GM21717 (cell line): Measurements from ENCODE around the gene C14orf93.
"Not testable (repeated sequence)": the region's sequence is repeated elsewhere in the genome, so short reads cannot be mapped to it uniquely, and the experiment has no call there.

Experiments
- ATAC-seq: cut with Tn5 transposase; IDR thresholded peaks from one replicate; pipeline ENCODE4 v1.9.1; 2021; ENCODE audit warnings: mild to moderate bottlenecking, moderate library complexity; ENCODE audit not compliant: unreplicated experiment

The C14orf93 gene

DNA sequence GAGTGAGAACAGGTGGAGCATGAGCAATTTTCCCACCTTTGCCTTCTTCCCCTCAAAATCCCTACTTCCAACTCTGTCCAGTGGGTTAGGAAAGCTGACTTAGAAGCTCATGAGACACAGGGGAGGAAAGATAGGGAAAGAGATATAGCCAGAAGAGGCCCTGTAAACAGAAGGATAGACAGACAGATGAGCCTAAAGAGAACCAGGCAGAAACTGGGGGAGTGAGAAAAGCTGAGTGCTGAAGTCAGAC is 32.6 kb downstream of the C14orf93 start:
- ATAC-seq, result no peak

DNA sequence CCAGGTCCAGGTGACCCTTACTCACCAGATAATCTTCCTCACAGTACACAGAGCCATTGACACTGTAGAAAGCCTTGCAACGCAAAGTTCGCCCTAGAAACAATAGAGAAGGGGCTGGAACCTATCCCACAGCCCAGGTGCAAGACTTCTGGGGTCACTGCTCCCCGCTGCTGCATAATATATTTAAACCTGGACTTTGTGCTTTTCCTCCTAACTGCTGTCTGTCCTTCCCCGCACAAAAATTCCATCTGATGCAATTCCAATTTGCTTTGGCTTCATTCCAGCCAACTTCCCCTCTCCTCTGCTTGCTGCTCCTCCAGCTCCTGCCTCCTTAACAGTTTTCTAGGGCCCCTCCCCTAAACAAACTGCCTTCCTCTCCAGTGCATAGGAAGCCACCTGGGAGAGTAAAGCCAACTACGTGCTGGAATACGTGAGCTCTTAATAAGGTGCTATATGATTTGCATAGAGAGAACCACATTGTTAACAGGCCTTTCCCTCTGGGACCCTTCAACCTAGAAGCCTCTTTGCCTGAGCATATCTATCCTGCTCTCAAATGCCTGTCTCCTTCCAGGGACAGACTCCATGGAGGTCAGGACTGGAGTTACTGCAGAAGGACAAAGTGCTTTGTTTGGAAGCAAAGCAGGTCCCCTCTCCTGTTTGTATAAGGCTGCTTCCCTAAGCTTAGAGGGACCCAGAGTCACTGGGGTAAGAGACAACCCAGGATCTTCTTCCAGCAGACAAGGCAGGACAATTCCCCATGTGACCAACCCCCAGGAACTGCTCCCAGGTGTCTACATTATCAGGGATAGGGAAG is 33.1 kb downstream of the C14orf93 start:
- ATAC-seq, result no peak

DNA sequence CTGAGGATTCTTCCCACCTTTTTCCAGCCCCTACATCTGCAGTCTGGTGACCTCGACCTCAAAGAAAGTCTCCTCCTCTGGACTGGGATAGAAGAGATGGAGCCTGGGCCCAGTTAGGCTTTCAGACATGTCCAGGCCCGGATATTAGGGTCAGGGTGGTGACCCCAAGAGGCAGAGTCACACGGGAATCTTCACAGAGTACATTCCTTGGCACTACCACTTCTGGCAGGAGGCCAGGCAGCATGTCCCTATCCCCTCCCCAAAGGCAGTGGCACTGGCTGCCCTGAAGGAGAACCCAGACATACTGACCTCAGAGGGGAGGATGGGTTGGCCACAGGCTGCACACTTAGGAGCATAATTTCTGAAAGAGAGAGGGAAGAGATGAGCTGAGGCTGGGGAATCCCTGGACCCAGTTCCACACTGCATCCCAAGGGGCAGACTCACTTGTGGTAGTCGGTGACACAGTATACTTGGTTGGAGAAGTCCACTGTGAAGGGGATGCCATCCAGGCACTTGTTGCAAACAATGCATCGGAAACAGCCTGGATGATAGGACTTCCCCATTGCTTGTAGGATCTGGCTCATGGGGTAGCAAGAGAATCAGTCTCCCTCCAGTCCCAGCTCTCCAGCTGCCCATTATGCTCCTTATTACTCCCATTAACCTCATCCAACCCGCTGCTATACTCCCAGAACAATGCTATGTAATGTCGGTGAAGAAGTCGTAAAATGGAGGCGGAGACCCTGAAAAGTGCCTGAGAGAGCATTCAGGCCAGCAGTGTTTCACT is 35.2 kb downstream of the C14orf93 start:
- no peak for ATAC-seq

DNA sequence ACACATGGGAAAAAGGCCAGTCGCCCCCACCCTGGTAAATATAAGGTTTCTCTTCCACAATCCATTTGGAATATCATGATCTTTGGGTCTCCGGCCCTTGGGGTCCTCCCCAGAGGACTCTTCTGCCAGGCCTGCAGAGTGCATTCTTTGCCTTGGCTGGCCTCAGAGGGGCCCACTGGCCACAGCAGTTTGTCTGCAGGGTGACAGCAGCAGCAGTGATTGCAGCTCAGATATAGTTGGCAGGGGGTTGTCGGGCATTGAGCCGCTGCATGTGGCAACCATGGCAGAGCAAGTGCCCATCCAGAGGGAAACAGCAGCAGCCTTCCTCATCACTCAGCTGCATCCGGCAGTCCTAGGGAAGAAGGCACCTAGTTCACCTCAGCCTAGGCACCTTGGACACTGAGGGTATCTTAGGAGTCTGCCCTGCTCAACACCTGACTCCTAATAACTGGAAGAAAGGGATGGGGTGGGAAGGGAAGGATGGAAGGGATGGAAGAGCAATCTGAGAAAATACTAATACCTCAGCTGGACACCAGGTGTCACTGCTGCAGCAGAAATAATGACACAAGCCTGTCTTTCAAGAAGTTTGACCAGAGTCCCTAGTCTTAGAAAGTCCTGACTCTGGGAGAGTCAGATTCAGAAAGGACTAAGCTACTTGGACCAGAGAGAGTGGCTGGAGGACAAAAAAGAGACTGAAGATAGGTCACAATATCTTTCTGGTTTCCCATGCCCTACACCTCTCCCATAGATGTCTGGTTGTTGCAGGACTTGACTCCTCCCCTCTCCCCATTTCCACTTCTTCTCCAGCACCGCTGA is 36.5 kb downstream of the C14orf93 start:
- ATAC-seq, result no peak

- no peak for ATAC-seq
These were observed 37.5 kb downstream of the C14orf93 start for GRCh38 chr14:22972313-22972930.

DNA sequence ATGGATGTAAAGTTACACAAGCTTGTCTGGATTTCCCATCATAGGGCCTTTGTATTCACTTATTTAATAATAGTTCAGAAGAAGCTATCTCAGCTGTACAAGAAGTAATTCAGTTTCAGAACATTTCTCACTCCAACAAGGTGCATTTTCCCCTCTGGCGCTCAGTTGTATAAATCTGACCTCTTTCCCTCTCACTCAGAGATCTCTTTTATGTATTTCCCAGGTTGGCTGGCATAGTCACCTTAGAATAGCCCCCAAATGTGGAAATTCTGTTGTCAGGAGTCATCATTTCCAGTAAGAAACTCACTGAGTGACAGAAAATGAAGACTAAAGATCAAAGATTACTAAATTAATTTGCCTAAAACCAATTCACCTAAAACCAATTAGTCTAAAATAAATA is 38.8 kb downstream of the C14orf93 start:
- ATAC-seq, result no peak

GRCh38 chr14:22966783-22967269 is 43.1 kb downstream of the C14orf93 start:
- no peak for ATAC-seq

DNA sequence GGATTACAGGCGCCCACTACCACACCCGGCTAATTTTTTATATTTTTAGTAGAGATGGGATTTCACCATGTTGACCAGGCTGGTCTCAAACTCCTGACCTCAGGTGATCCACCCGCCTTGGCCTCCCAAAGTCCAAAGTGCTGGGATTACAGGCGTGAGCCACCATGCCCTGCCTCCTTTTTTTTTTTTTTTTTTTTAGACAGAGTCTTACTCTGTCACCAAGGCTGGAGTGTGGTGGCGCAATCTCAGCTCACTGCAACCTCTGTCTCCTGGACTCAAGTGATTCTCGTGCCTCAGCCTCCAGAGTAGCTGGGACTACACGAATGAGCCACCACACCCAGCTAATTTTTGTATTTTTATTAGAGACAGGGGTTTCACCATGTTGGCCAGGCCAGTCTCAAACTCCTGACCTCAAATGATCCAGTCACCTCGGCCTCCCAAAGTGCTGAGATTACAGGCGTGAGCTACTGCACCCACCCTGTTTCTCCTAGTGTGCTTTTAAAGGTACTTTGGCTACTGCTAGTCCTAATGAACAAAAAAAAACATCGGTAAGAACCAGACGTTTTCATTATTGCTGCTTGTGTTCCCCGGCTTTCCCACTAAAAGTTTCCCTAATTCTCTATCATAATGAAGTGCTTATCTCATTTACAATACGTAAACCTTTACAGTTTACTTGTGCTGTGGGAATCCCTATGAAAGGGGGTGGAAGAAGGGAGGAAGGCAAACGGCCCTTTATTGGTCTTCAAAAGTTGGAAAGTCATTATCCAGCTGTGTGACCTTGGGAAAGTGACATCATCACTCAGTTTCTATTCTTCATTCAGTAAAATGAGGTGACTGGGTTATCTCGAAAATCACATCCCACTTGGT is 43.8 kb downstream of the C14orf93 start:
- ATAC-seq, result not testable (repeated sequence)

- no peak for ATAC-seq
These were observed 47.8 kb downstream of the C14orf93 start for GRCh38 chr14:22962061-22962676.

DNA sequence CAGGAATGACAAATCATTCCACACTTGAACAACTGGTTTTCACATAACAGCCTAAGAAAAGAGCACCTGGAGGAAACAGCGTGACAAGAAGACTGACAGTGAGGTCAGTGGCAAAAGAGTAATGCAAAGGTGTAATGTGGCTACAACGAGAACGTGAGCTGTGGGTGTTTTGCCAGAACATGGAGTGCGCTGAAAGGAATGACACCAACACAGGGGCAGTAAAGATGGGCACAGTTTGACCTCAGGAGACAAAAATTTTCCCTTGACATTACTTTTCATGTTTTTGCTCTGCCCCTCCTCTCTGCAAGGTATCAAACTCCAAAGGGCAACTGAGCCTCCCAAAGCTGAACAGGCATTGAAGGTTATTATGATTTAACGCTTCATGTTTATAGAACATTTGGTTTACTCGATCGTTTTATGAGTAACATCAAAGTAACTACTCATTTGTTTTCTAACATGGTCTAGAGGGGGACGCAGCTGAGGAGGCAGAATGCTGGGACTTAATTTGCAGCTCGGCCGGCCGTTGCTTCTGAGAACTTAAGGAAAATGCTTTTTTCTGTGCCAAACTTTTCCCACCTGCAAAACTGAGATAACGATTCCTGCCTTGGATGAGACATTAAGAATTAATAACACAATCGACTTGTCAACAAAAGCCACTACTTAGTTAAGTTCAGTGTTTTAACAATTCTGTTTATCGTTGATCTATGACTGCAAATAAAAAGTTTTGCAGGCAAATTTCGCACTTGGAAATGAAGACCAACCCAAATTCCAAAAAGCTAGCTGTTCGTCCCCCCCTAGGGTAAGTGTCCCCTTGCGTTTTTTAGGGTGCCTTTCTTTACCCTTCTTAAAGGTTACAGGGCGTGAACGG is 54.0 kb downstream of the C14orf93 start:
- ATAC-seq, result no peak

GRCh38 chr14:22952418-22952817 is 57.5 kb downstream of the C14orf93 start:
- no peak for ATAC-seq

DNA sequence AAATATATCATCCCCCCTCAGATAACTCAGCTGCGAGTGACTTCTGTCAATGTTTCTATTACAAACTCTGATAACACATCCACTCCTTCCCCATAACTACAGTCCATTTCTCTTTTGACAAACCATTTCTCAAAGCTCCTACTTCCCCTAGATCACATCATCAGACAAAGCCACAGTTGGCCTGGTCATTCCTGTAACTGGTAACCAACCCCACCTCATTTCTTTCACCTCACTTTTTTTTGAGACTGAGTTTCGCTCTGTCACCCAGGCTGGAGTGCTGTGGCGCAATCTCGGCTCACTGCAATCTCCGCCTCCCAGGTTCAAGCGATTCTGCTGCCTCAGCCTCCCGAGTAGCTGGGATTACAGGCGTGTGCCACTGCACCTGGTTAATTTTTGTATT is 58.1 kb downstream of the C14orf93 start:
- ATAC-seq, result not testable (repeated sequence)

DNA sequence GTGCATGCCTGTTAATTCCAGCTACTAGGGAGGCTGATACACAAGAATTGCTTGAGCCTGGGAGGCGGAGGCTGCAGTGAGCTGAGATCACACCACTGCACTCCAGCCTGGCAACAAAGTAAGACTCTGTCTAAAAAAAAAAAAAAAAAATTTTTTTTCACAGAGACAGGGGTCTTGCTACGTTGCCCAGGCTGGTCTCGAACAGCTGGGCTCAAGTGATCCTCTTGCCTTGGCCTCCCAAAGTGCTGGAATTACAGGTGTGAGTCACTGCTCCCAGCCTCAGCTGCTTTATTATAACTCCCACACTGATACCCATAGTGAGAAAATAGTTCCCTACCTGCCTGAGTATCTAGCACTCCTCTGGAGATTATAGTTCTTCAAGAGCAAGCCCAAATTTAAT is 64.3 kb downstream of the C14orf93 start:
- no peak for ATAC-seq

DNA sequence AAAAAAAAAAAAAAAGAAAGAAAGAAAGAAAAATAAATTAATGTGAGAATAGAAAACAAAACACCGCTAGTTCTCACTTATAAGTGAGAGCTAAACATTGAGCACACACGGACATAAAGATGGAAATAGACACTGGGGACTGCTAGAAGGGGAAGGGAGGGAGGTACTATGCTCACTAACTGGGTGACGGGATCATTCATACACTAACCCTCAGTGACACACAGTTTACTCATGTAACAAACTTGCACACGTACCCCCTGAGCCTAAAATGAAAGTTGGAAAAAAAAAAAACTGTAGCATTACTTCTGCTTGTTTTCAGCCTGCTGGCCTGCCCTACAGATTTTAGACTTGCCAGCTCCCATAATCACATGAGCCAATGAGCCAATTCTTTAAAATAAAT is 70.3 kb downstream of the C14orf93 start:
- no peak for ATAC-seq
